H1 (cell line): ENCODE results near the gene BEST1.

Source experiments
- CTCF ChIP-seq, 3 experiments: IDR thresholded peaks; 1 replicate in 2 of 3; 2 replicates in 1 of 3; pipeline versions ENCODE4 v1.5.1 to v1.6.1; 2011; ENCODE audit warnings: low read length in 3 of 3, mild to moderate bottlenecking in 3 of 3, inconsistent platforms in 2 of 3, low read depth in 1 of 3, moderate library complexity in 1 of 3; ENCODE audit not compliant: insufficient read depth in 1 of 3; ENCODE audit errors: control extremely low read depth in 1 of 3
- EP300 ChIP-seq, 2 experiments: IDR thresholded peaks; 1 replicate in 1 of 2; 2 replicates in 1 of 2; pipeline ENCODE4 v1.6.1; 2011 to 2012; ENCODE audit warnings: low read depth in 2 of 2, low read length in 2 of 2, mild to moderate bottlenecking in 2 of 2, borderline replicate concordance in 1 of 2, inconsistent platforms in 1 of 2, moderate library complexity in 1 of 2
- GTF2F1 ChIP-seq: IDR thresholded peaks from 2 replicates; pipeline ENCODE4 v1.6.1; 2012; ENCODE audit warnings: low read depth, low read length, improper control_type of control experiment, borderline replicate concordance
- JUND ChIP-seq: IDR thresholded peaks from 2 replicates; pipeline ENCODE4 v1.6.1; 2011; ENCODE audit warnings: mild to moderate bottlenecking, improper control_type of control experiment, low read length
- MAFK ChIP-seq: IDR thresholded peaks from 2 replicates; pipeline ENCODE4 v1.6.1; 2012; ENCODE audit warnings: low read depth, mild to moderate bottlenecking, improper control_type of control experiment, low read length
- NRF1 ChIP-seq: IDR thresholded peaks from 2 replicates; pipeline ENCODE4 v1.6.1; 2011; ENCODE audit warnings: mild to moderate bottlenecking, low read depth, low read length, improper control_type of control experiment
- POLR2A ChIP-seq, 2 experiments: IDR thresholded peaks; 1 replicate in 1 of 2; 2 replicates in 1 of 2; pipeline ENCODE4 v1.6.1; 2011; ENCODE audit warnings: low read depth in 2 of 2, low read length in 2 of 2, mild to moderate bottlenecking in 2 of 2; ENCODE audit errors: control extremely low read depth in 1 of 2
- POLR2AphosphoS5 ChIP-seq: IDR thresholded peaks from 2 replicates; pipeline ENCODE4 v1.6.1; 2011; ENCODE audit warnings: low read depth, low read length
- RAD21 ChIP-seq, 2 experiments: IDR thresholded peaks in 1 of 2; conservative IDR thresholded peaks in 1 of 2; 2 replicates each; pipeline ENCODE4 v1.6.1; 2011; ENCODE audit warnings: low read depth in 2 of 2, low read length in 2 of 2, improper control_type of control experiment in 1 of 2, inconsistent platforms in 1 of 2, mild to moderate bottlenecking in 1 of 2, moderate library complexity in 1 of 2
- RBBP5 ChIP-seq: IDR thresholded peaks from 2 replicates; pipeline ENCODE4 v1.7.1; 2012; ENCODE audit warnings: low read depth, mild to moderate bottlenecking, inconsistent platforms, low read length, moderate library complexity, borderline replicate concordance
- SP2 ChIP-seq: IDR thresholded peaks from 2 replicates; pipeline ENCODE4 v1.6.1; 2012; ENCODE audit warnings: mild to moderate bottlenecking, low read length, inconsistent platforms
- TCF12 ChIP-seq: IDR thresholded peaks from 2 replicates; pipeline ENCODE4 v1.6.1; 2011; ENCODE audit warnings: low read depth, mild to moderate bottlenecking, low read length
- TEAD4 ChIP-seq: IDR thresholded peaks from 2 replicates; pipeline ENCODE4 v1.6.1; 2012; ENCODE audit warnings: low read depth, low read length, inconsistent platforms, mixed read lengths

DNA sequence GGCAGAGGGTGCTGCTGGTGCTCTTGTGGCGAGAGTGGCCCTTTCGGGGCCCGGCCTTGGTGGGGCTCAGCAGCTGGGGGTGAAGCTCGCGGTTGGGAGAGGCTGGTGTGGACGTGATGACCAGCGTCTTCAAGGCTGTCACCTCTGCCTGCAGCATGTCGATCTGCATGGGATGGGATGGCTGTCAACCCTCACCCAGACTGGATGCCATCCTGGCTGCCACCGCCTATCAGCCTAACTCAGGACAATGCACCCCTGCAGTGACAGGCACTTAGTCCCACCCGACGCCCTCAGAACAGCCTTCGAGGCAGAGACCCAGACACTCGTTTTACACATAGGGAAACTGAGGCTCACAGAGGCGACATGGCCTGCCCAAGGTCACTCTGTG, 43.6 kb upstream of the BEST1 start:
- TF ChIP-seq CTCF (IDR thresholded peaks at IDR 0.05; ENCODE audit: control extremely low read depth in 1 of 3, insufficient read depth in 1 of 3, low read depth in 1 of 3, low read length in 3 of 3) (no peak), SP2 (no peak), POLR2A (IDR thresholded peaks at IDR 0.05; ENCODE audit: control extremely low read depth in 1 of 2, low read depth in 2 of 2, low read length in 2 of 2) (no peak), TCF12 (no peak), JUND (no peak), RBBP5 (no peak), RAD21 (IDR thresholded peaks at IDR 0.05 in 1 of 2, conservative IDR thresholded peaks at IDR 0.05 in 1 of 2; ENCODE audit: low read depth in 2 of 2, low read length in 2 of 2) (no peak), TEAD4 (no peak), MAFK (no peak), GTF2F1 (no peak), POLR2AphosphoS5 (no peak), EP300 (IDR thresholded peaks at IDR 0.05; ENCODE audit: borderline replicate concordance in 1 of 2, low read depth in 2 of 2, low read length in 2 of 2) (no peak), NRF1 (no peak)
